ENCODE data around the gene SPEF1. TPM values are rescaled to one million over a fixed set of nuclear protein-coding genes. Genes with fewer than 3 reads are reported as not detected.

Gene SPEF1
- total and polyA plus RNA-seq, 2 of the 13 experiments (the other 11 are each of a cell fraction or from before 2014, with no cell fraction given) = 0.11 to 0.27 TPM

DNA sequence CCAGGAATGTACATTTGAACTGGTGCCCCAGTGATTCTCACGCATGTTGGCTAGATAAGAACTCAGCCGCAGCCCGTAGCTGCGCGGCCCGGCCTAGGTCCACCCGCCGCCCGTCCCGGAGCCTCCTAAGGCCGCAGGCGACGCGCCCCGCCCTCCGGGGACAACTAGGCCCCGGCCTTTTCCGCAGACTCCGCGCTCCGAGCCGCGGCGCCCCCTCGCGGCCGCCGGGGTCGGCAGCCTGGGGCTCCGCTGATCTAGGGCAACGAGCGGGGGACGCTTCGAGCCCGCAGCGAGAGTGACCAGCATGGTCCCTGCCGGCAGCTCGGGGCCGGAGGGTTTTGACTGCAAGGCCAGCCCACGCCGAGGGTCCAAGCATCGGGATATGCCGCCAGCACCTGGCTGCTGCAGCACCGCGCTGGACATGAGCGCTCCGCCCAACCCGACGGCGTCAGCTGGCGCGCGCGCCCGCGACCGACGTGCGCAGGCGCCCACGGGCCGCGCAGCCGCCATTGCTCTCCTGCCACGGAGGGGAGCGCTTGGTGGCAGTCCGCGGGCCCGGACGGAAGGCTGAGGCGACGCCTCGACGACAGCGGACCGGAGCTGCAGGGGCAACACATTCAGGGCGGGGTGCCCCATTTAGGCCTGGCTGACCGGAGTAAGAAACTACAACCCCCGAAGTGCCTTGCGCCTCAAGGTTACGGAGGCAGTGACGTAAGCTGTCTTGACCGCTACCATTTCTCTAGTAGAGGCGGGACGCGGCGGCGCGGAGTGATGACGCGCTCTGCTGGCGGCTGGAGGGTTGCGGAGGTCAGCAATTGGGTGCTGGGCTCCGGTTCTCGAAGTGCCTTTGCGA is 39.0 kb upstream of the SPEF1 start, which contains the start of gene AP5S1 (continued):
- TF ChIP-seq FOXO4 (CRISPR knock-in tag; conservative IDR thresholded peaks at IDR 0.05) = peak; percentile 97; the same call in 1 of the 2 replicates
- peak; percentile 100 for TF ChIP-seq ATF1 (CRISPR knock-in tag; IDR thresholded peaks at IDR 0.05)
- TF ChIP-seq YEATS4 (CRISPR knock-in tag; IDR thresholded peaks at IDR 0.05; ENCODE audit: borderline replicate concordance) = peak; percentile 100
- peak; percentile 99 for TF ChIP-seq THAP9 (CRISPR knock-in tag; IDR thresholded peaks at IDR 0.05; ENCODE audit: borderline replicate concordance)
- TF ChIP-seq ZNF777 (CRISPR knock-in tag; IDR thresholded peaks at IDR 0.05) = peak; percentile 100
- no peak; the same call in none of the 2 replicates for TF ChIP-seq ZKSCAN1 (IDR thresholded peaks at IDR 0.05; ENCODE audit: low read length)
- TF ChIP-seq MED8 (CRISPR knock-in tag; IDR thresholded peaks at IDR 0.05; ENCODE audit: insufficient replicate concordance) = peak; percentile 50
- peak; percentile 99 for TF ChIP-seq KMT2B (CRISPR knock-in tag; IDR thresholded peaks at IDR 0.05)
- peak; percentile 98 for TF ChIP-seq ZNF776 (CRISPR knock-in tag; IDR thresholded peaks at IDR 0.05)
- peak; percentile 100 for TF ChIP-seq ZFY (CRISPR knock-in tag; IDR thresholded peaks at IDR 0.05)
- peak; percentile 93 for TF ChIP-seq ZBTB7A (CRISPR knock-in tag; IDR thresholded peaks at IDR 0.05)
- TF ChIP-seq ZNF605 (CRISPR knock-in tag; IDR thresholded peaks at IDR 0.05) = peak; percentile 55
- TF ChIP-seq HNF4A (CRISPR knock-in tag; IDR thresholded peaks at IDR 0.05) = peak; percentile 38; the same call in 1 of the 2 replicates
- peak; percentile 63; the same call in 1 of the 2 replicates for TF ChIP-seq SSRP1 (CRISPR knock-in tag; IDR thresholded peaks at IDR 0.05)
- no peak; the same call in 1 of the 2 replicates for TF ChIP-seq CENPBD1 (CRISPR knock-in tag; IDR thresholded peaks at IDR 0.05; ENCODE audit: borderline replicate concordance, low read depth)
- 0 out of 2 replicates have a peak, but pooled peaks have one; percentile 58 for TF ChIP-seq THYN1 (CRISPR knock-in tag; IDR thresholded peaks at IDR 0.05; ENCODE audit: borderline replicate concordance, low read depth)
- TF ChIP-seq ZNF367 (CRISPR knock-in tag; IDR thresholded peaks at IDR 0.05; ENCODE audit: borderline replicate concordance) = peak; percentile 81; the same call in 1 of the 2 replicates
- TF ChIP-seq TCF7L2 (IDR thresholded peaks at IDR 0.05; ENCODE audit: low read depth, low read length) = no peak
- peak; percentile 83 for TF ChIP-seq ZBTB42 (CRISPR knock-in tag; IDR thresholded peaks at IDR 0.05)
- TF ChIP-seq ZMAT3 (CRISPR knock-in tag; conservative IDR thresholded peaks at IDR 0.05) = peak; percentile 99
- TF ChIP-seq ZNF503 (CRISPR knock-in tag; IDR thresholded peaks at IDR 0.05) = peak; percentile 91
- TF ChIP-seq ZNF580 (CRISPR knock-in tag; IDR thresholded peaks at IDR 0.05; ENCODE audit: borderline replicate concordance, low read depth) = peak; percentile 92; the same call in 1 of the 2 replicates
- TF ChIP-seq HDAC1 (CRISPR knock-in tag; IDR thresholded peaks at IDR 0.05) = peak; percentile 91
- peak; percentile 100 for TF ChIP-seq ZNF619 (CRISPR knock-in tag; IDR thresholded peaks at IDR 0.05)
